ENCODE measurements around the gene CHRNA4. TPM values are rescaled to one million over a fixed set of nuclear protein-coding genes. Genes with fewer than 3 reads are reported as not detected.

The CHRNA4 gene
- total and polyA plus RNA-seq, 9 of the 15 experiments (the other 6 are each of a cell fraction or from before 2014, with no cell fraction given), result not detected

GRCh38 chr20:63294536-63294900 is 66.6 kb downstream of the CHRNA4 start (continued):
- TF ChIP-seq NELFE (IDR thresholded peaks at IDR 0.05; ENCODE audit: insufficient read depth, insufficient read length), result no peak
- no peak for TF ChIP-seq NCOA6 (IDR thresholded peaks at IDR 0.05)
- TF ChIP-seq ELK1 (CRISPR knock-in tag; IDR thresholded peaks at IDR 0.05), result no peak
- TF ChIP-seq MTA3 (IDR thresholded peaks at IDR 0.05; ENCODE audit: borderline replicate concordance), result no peak
- no peak for TF ChIP-seq HDGF (IDR thresholded peaks at IDR 0.05)

- H3K9me3 ChIP-seq (replicated peaks; ENCODE audit: control insufficient read depth, insufficient read depth, low read depth, low read length), result no peaks in the 10 kb centered on the region
- BruUV-seq (replicated peaks), result no TSS peak
- H3K9me1 ChIP-seq (ENCODE audit: control insufficient read depth, insufficient read depth, low read length), result peaks cover 10% of the 10 kb centered on the region
- WGBS (ENCODE audit: insufficient coverage, low coverage, missing lambda C conversion rate), result 12% methylated on average over 7 of the region's 22 CpGs
- peaks cover 12 to 34% of the 10 kb centered on the region in 2 experiments; a peak in 4 of 5 replicates for H3K27me3 ChIP-seq (ENCODE audit: control insufficient read depth in 2 of 2, insufficient read depth in 2 of 2, low read length in 2 of 2)
- intact Hi-C loops (cut with micrococcal nuclease), result loop anchor here (5.0 kb wide), 1 partner anchor 67 kb away; no protein-coding TSS in a partner anchor
- H3K4me2 ChIP-seq (ENCODE audit: insufficient read depth, low read length), result no peak overlapping the region
- no peak for TF ChIP-seq ZBTB17 (CRISPR knock-in tag; IDR thresholded peaks at IDR 0.05)
- TF ChIP-seq ATF6 (CRISPR knock-in tag; IDR thresholded peaks at IDR 0.05), result no peak
- TF ChIP-seq CREB1 (IDR thresholded peaks at IDR 0.05), result no peak
- TF ChIP-seq CREB1 (CRISPR knock-in tag; IDR thresholded peaks at IDR 0.05), result no peak
- TF ChIP-seq ZEB2 (IDR thresholded peaks at IDR 0.05), result no peak
- TF ChIP-seq TEAD2 (tag; IDR thresholded peaks at IDR 0.05), result no peak
- no peak for TF ChIP-seq RNF219 (CRISPR knock-in tag; IDR thresholded peaks at IDR 0.05)
- TF ChIP-seq VEZF1 (CRISPR knock-in tag; IDR thresholded peaks at IDR 0.05), result peak; percentile 26; the same call in 1 of the 2 replicates
- TF ChIP-seq PTRF (tag; IDR thresholded peaks at IDR 0.05), result no peak
- H3K79me2 ChIP-seq (ENCODE audit: control insufficient read depth, insufficient read depth, low read length), result no peaks in the 10 kb centered on the region
- peaks cover 0 to 78% of the 10 kb centered on the region in 2 experiments; a peak in 2 of 5 replicates for H3K4me1 ChIP-seq (replicated peaks in 1 of 2; ENCODE audit: control insufficient read depth in 2 of 2, insufficient read depth in 2 of 2, low read length in 2 of 2)
- peaks cover 9% of the 10 kb centered on the region; the same call in 1 of the 3 replicates for H3K36me3 ChIP-seq (ENCODE audit: control insufficient read depth, insufficient read depth, low read length)
- FAIRE-seq (no peak), ATAC-seq (no peak), DNase-seq (ENCODE audit: extremely low read depth in 1 of 4, low spot score in 3 of 4) (peak in 1 of 4 experiments; percentile 40)
- in situ Hi-C loops (cut with MboI), result no loop called here
- no peak overlapping the region for H3K4me3 ChIP-seq
- no peak overlapping the region for H2AFZ ChIP-seq (ENCODE audit: low read depth, low read length)
- H3K9ac ChIP-seq (ENCODE audit: insufficient read depth in 1 of 2, low read depth in 2 of 2, low read length in 2 of 2), result no peak overlapping the region; a peak in 1 of 4 replicates
- POLR2A ChIA-PET, result interaction anchor here (0.8 to 5.7 kb wide), 2 partner anchors 9 to 13 kb away, joined by 3 to 28 read pairs; no protein-coding TSS in a partner anchor
- CTCF ChIA-PET (ENCODE audit: low intra/inter-chr PET ratio), result no interaction called here
- no peak overlapping the region for H3K27ac ChIP-seq (ENCODE audit: extremely low read depth, low read depth, low read length)
- peaks cover 33% of the 10 kb centered on the region for H4K20me1 ChIP-seq (replicated peaks; ENCODE audit: control insufficient read depth, insufficient read depth, low read length)
Observed at GRCh38 chr20:63293871-63294535, 67.1 kb downstream of the CHRNA4 start.

All from K562 (cell line).